OCI-LY7 (cell line): ENCODE results near the gene ETS2. TPM values are rescaled to one million over a fixed set of nuclear protein-coding genes. Genes with fewer than 3 reads are reported as not detected.

ENCODE experiments used
- BruUV-seq: library from RNA; stranded (reverse); fragments of 400-500 nt; replicated peaks from 2 replicates; lab custom pipeline; 2021; lab: Mats Ljungman, UMichigan
- CTCF ChIA-PET: fragments of 300-600 bp; sonication (Branson Sonifier 250); formaldehyde crosslinking; loops from one replicate; lab custom pipeline; 2022; ENCODE audit warnings: antibody characterized with exemption; ENCODE audit not compliant: unreplicated experiment; lab: Charles Lee
- POLR2A ChIA-PET: fragments of 300-600 bp; sonication (Branson Sonifier 250); formaldehyde crosslinking; loops from one replicate; lab custom pipeline; 2022; ENCODE audit warnings: antibody characterized with exemption; lab: Charles Lee
- DNase-seq: peaks from one replicate; pipeline ENCODE4 v3.0.0-alpha.2; 2015; ENCODE audit warnings: low spot score
- H2AFZ ChIP-seq: fragments of 200-600 bp; sonication (generic), shearing (Covaris generic); 2 replicates; pipeline ENCODE4 v1.6.1; 2014; ENCODE audit warnings: mild to moderate bottlenecking, antibody characterized with exemption, low read length, moderate library complexity
- H3K27ac ChIP-seq: fragments of 200-600 bp; sonication (generic); 2 replicates; pipeline ENCODE4 v1.5.1; 2014; ENCODE audit warnings: mixed run types, low read depth, mild to moderate bottlenecking, moderate library complexity, low read length, inconsistent platforms; ENCODE audit not compliant: poor library complexity, severe bottlenecking
- H3K36me3 ChIP-seq: fragments of 200-600 bp; sonication (generic); 2 replicates; pipeline ENCODE4 v1.6.1; 2014; ENCODE audit warnings: mild to moderate bottlenecking, antibody characterized with exemption, low read length, moderate library complexity, mixed read lengths; ENCODE audit not compliant: insufficient read depth
- H3K4me1 ChIP-seq: fragments of 200-600 bp; sonication (generic); 2 replicates; pipeline ENCODE4 v1.5.1; 2014; ENCODE audit warnings: mild to moderate bottlenecking, low read length; ENCODE audit not compliant: insufficient read depth, poor library complexity, severe bottlenecking
- H3K4me2 ChIP-seq: fragments of 200-600 bp; sonication (generic); 2 replicates; pipeline ENCODE4 v1.6.1; 2014; ENCODE audit warnings: mild to moderate bottlenecking, low read length
- H3K4me3 ChIP-seq: fragments of 200-600 bp; sonication (generic); 2 replicates; pipeline ENCODE4 v1.5.1; 2014; ENCODE audit warnings: mild to moderate bottlenecking, low read depth, low read length; ENCODE audit not compliant: poor library complexity, severe bottlenecking
- H3K79me2 ChIP-seq: fragments of 200-600 bp; sonication (generic); 2 replicates; pipeline ENCODE4 v1.6.1; 2016; ENCODE audit warnings: low read depth, mild to moderate bottlenecking, low read length, moderate library complexity, mixed read lengths; ENCODE audit not compliant: insufficient read depth
- H3K9me2 ChIP-seq: fragments of 200-600 bp; sonication (generic); 2 replicates; pipeline ENCODE4 v1.6.1; 2016; ENCODE audit warnings: mild to moderate bottlenecking, low read length, mixed read lengths; ENCODE audit not compliant: insufficient read depth
- H3K9me3 ChIP-seq: fragments of 200-600 bp; sonication (generic); 2 replicates; pipeline ENCODE4 v1.6.1; 2014; ENCODE audit warnings: mild to moderate bottlenecking, mixed run types, low read length, mixed read lengths
- H4K20me1 ChIP-seq: fragments of 200-600 bp; sonication (generic); 2 replicates; pipeline ENCODE4 v1.6.1; 2014; ENCODE audit warnings: mild to moderate bottlenecking, antibody characterized with exemption, low read length, moderate library complexity, mixed read lengths; ENCODE audit not compliant: insufficient read depth
- CTCF ChIP-seq: fragments of 200-600 bp; sonication (generic); conservative IDR thresholded peaks from 2 replicates; pipeline ENCODE4 v1.5.1; 2014; ENCODE audit warnings: mild to moderate bottlenecking, antibody characterized with exemption, low read length, moderate library complexity, mixed read lengths
- EZH2phosphoT487 ChIP-seq: fragments of 200-600 bp; sonication (generic); IDR thresholded peaks from 2 replicates; pipeline ENCODE4 v1.6.1; 2018; ENCODE audit warnings: low read depth, borderline replicate concordance, mild to moderate bottlenecking, mixed run types, antibody characterized with exemption, low read length, moderate library complexity, mixed read lengths
- intact Hi-C: fragments of 100-400 bp; cut with micrococcal nuclease; formaldehyde crosslinking; loops from one replicate; pipeline ENCODE4 v1.10.0; 2022; ENCODE audit not compliant: unreplicated experiment
- total RNA-seq, 2 experiments: library from RNA; depleted of rRNA in 1 of 2; stranded (reverse); fragments of >200 nt in 1 of 2; shearing (Covaris generic) in 1 of 2; gene quantifications; 2 replicates each; pipeline ENCODE4 v1.2.3, GENCODE V29; 2014 to 2022

Gene ETS2
- total RNA-seq, 2 experiments from 2014 or later: 9.8 to 24.1 TPM

DNA sequence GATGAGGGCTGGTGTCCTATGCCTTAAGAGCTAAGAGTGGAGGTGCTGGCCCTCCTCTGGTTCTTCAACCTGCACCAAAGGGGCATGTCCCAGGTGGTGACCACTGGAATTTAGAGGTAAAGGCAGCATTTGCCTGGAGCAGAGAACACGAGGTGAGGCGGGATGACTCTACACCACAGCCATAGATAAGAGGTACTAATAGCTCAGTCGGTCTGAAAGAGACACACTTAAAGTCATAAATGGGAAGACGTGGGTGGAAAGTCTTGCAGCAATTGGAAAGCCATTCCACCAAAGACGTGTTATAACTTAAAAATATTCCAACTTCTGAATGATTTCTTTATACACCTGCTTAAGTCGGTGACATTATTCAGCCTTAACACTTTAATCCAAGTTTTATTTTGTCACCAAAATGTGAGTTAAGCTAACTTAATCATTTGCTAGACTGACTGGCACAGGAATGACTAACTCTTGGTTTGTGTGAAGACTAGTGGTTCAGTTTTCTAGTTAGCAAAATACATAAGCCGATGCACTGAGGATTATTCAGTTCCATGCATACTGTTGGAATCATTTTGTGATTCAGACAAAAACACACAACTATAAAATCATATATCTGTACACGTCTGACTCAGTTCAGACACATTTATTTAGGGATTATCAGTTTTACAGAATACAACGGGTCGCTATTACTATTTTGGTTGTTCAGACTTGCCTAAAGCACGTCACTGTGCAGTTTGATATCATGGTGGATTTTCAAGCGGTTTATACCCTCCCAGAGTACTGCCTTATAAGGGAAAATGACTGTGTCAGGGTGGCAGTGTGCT is 4.6 kb upstream of the ETS2 start:
- no TSS peak for BruUV-seq
- Histone ChIP-seq H3K4me2 (no peak overlapping the region), H3K9me2 (no peaks in the 10 kb centered on the region), H3K79me2 (peaks cover 5% of the 10 kb centered on the region; the same call in 1 of the 2 replicates), H4K20me1 (no peaks in the 10 kb centered on the region), H3K4me3 (no peak overlapping the region), H3K27ac (no peak overlapping the region), H3K4me1 (peaks cover 9% of the 10 kb centered on the region), H3K36me3 (no peaks in the 10 kb centered on the region), H3K9me3 (no peaks in the 10 kb centered on the region), H2AFZ (no peak overlapping the region)
- TF ChIP-seq EZH2phosphoT487: no peak
- TF ChIP-seq CTCF: no peak
- intact Hi-C loops: no loop called here
- POLR2A ChIA-PET: interaction anchor here (0.7 kb wide), 1 partner anchor 224 kb away, joined by 3 read pairs; no protein-coding TSS in a partner anchor
- DNase-seq: no peak
- CTCF ChIA-PET: no interaction called here

- H3K4me2 ChIP-seq: no peak overlapping the region
- intact Hi-C loops: no loop called here
- no peaks in the 10 kb centered on the region for H4K20me1 ChIP-seq
- CTCF ChIA-PET: no interaction called here
- no peaks in the 10 kb centered on the region for H3K36me3 ChIP-seq
- no peak for DNase-seq
- no peak for TF ChIP-seq CTCF
- no peak for TF ChIP-seq EZH2phosphoT487
- POLR2A ChIA-PET: interaction anchor here (2.5 kb wide), 1 partner anchor 15 kb away, joined by 8 read pairs; no protein-coding TSS in a partner anchor
- H3K4me3 ChIP-seq: no peak overlapping the region
- no peak overlapping the region for H3K27ac ChIP-seq
- H3K9me3 ChIP-seq: no peaks in the 10 kb centered on the region
- no peaks in the 10 kb centered on the region for H3K9me2 ChIP-seq
- BruUV-seq: no TSS peak
- peaks cover 15% of the 10 kb centered on the region for H3K4me1 ChIP-seq
- H2AFZ ChIP-seq: no peak overlapping the region
- H3K79me2 ChIP-seq: peaks cover 17% of the 10 kb centered on the region
Observed at GRCh38 chr21:38802050-38803026, 3.4 kb upstream of the ETS2 start.
